Activated B cell treated with CpG ODN at 0.5 μM for 24 hours (primary cell): Measurements from ENCODE around the gene PCGF1. TPM values are rescaled to one million over a fixed set of nuclear protein-coding genes. Genes with fewer than 3 reads are reported as not detected.
A peak's percentile ranks its signal among the peaks of the same experiment; 100 is the strongest.

Source experiments
- ATAC-seq: fragments of 200-7000 bp; cut with Tn5 transposase; one replicate; pipeline ENCODE4 v1.10.0; 2021; ENCODE audit warnings: low read depth, mild to moderate bottlenecking, moderate library complexity
- CTCF ChIA-PET: fragments of 350-600 bp; sonication (Branson Sonifier 250); formaldehyde crosslinking; loops from one replicate; lab custom pipeline; 2021; ENCODE audit warnings: antibody characterized with exemption; lab: Charles Lee
- POLR2A ChIA-PET: fragments of 350-600 bp; sonication (Branson Sonifier 250); formaldehyde crosslinking; loops from one replicate; lab custom pipeline; 2021; ENCODE audit warnings: antibody characterized with exemption; lab: Charles Lee
- DNase-seq: peaks from one replicate; pipeline ENCODE4 v3.0.0; 2022
- H3K27ac Mint-ChIP-seq: one replicate; pipeline ENCODE4 v1.8.0; 2020; ENCODE audit warnings: mixed read lengths
- H3K27me3 Mint-ChIP-seq: one replicate; pipeline ENCODE4 v1.8.0; 2021; ENCODE audit warnings: mixed read lengths
- H3K36me3 Mint-ChIP-seq: one replicate; pipeline ENCODE4 v1.8.0; 2021; ENCODE audit warnings: low read depth, mixed read lengths
- H3K4me1 Mint-ChIP-seq: one replicate; pipeline ENCODE4 v1.8.0; 2021; ENCODE audit warnings: mixed read lengths
- H3K4me3 Mint-ChIP-seq: one replicate; pipeline ENCODE4 v1.8.0; 2020; ENCODE audit warnings: mild to moderate bottlenecking, mixed read lengths
- H3K9me3 Mint-ChIP-seq: one replicate; pipeline ENCODE4 v1.8.0; 2020; ENCODE audit warnings: mixed read lengths
- CTCF ChIP-seq: fragments of 200-600 bp; IDR thresholded peaks from one replicate; pipeline ENCODE4 v1.8.0; 2022; ENCODE audit warnings: antibody characterized with exemption, mild to moderate bottlenecking
- intact Hi-C: fragments of 100-400 bp; cut with micrococcal nuclease; formaldehyde crosslinking; loops from one replicate; pipeline ENCODE4 v1.15.1; 2024
- total RNA-seq: library from RNA; stranded (reverse); gene quantifications from 2 replicates; pipeline ENCODE4 v1.2.3, GENCODE V29; 2022

The PCGF1 gene
- total RNA-seq, 1 donor from 2014 or later, result 34.7 TPM

- Mint-ChIP-seq H3K27me3 (no peaks in the 10 kb centered on the region), H3K27ac (peak overlapping the region; percentile 100), H3K4me3 (peak overlapping the region; percentile 99), H3K36me3 (peaks cover 62% of the 10 kb centered on the region), H3K9me3 (no peaks in the 10 kb centered on the region), H3K4me1 (peaks cover 65% of the 10 kb centered on the region)
- ChIA-PET POLR2A (interaction anchor here (0.8 to 10.0 kb wide), 20 partner anchors 9 to 1225 kb away, joined by 3 to 127 read pairs (median 10); partner anchors contain the start of genes AUP1, C2orf81, CCDC142 and CCT7), CTCF (interaction anchor here (0.8 to 3.0 kb wide), 4 partner anchors 14 to 127 kb away, joined by 3 to 11 read pairs (median 3); partner anchors contain the start of genes CCDC142, MRPL53 and TTC31)
- DNase-seq (no peak), ATAC-seq (no peak)
- no peak for TF ChIP-seq CTCF
- intact Hi-C loops, result loop anchor here (1.0 to 5.0 kb wide), 5 partner anchors 13 to 277 kb away; partner anchors contain the start of genes AUP1, HTRA2, MRPL53 and PCGF1
Measured at GRCh38 chr2:74458938-74459363, 48.5 kb downstream of the PCGF1 start.

GRCh38 chr2:74458132-74458937 lies 49.2 kb downstream of the PCGF1 start, which contains the start of gene WBP1:
Gene WBP1 (plus strand): TSS chr2:74458438. CDS start chr2:74458603, 165 bp downstream.
- Mint-ChIP-seq H3K9me3 (no peaks in the 10 kb centered on the region), H3K27me3 (no peaks in the 10 kb centered on the region), H3K36me3 (peaks cover 60% of the 10 kb centered on the region), H3K4me1 (peaks cover 62% of the 10 kb centered on the region), H3K4me3 (peak within 1 kb of the TSS; percentile 99), H3K27ac (peak within 1 kb of the TSS; percentile 100)
- DNase-seq, result peak; percentile 87
- ATAC-seq, result peak; percentile 81
- POLR2A ChIA-PET, result interaction anchor here (0.7 to 10.0 kb wide), 27 partner anchors 9 to 1224 kb away, joined by 3 to 127 read pairs (median 6); partner anchors contain the start of genes AUP1, C2orf81, CCDC142 and CCT7
- no peak for TF ChIP-seq CTCF
- intact Hi-C loops, result loop anchor here (1.0 to 5.0 kb wide), 5 partner anchors 14 to 276 kb away; partner anchors contain the start of genes AUP1, HTRA2, MRPL53 and PCGF1
- CTCF ChIA-PET, result interaction anchor here (0.8 to 3.0 kb wide), 4 partner anchors 15 to 128 kb away, joined by 3 to 11 read pairs (median 3); partner anchors contain the start of gene MRPL53

GRCh38 chr2:74457549-74458131 lies 49.9 kb downstream of the PCGF1 start:
- Mint-ChIP-seq H3K36me3 (peaks cover 54% of the 10 kb centered on the region), H3K27me3 (no peaks in the 10 kb centered on the region), H3K27ac (peak overlapping the region; percentile 100), H3K4me3 (peak overlapping the region; percentile 99), H3K9me3 (no peaks in the 10 kb centered on the region), H3K4me1 (peaks cover 62% of the 10 kb centered on the region)
- DNase-seq, result peak; percentile 86
- TF ChIP-seq CTCF, result no peak
- intact Hi-C loops, result loop anchor here (1.0 to 5.0 kb wide), 6 partner anchors 8 to 275 kb away; partner anchors contain the start of genes AUP1, HTRA2, MOGS and MRPL53
- ATAC-seq, result peak; percentile 42
- CTCF ChIA-PET, result interaction anchor here (1.0 to 3.0 kb wide), 2 partner anchors 23 to 128 kb away, joined by 3 to 11 read pairs; no protein-coding TSS in a partner anchor
- POLR2A ChIA-PET, result interaction anchor here (0.7 to 10.0 kb wide), 25 partner anchors 10 to 279 kb away, joined by 3 to 127 read pairs (median 8); partner anchors contain the start of genes AUP1, C2orf81, CCDC142 and DQX1

GRCh38 chr2:74457129-74457548 lies 50.4 kb downstream of the PCGF1 start:
- intact Hi-C loops, result loop anchor here (1.0 to 5.0 kb wide), 2 partner anchors 8 to 275 kb away; partner anchors contain the start of gene MOGS
- no peaks in the 10 kb centered on the region for H3K9me3 Mint-ChIP-seq

More at GRCh38 chr2:74457129-74457548, 50.4 kb downstream of the PCGF1 start:
- peaks cover 65% of the 10 kb centered on the region for H3K4me1 Mint-ChIP-seq
- peaks cover 49% of the 10 kb centered on the region for H3K36me3 Mint-ChIP-seq
- ChIA-PET CTCF (interaction anchor here (0.9 to 3.0 kb wide), 3 partner anchors 26 to 129 kb away, joined by 3 to 11 read pairs (median 7); partner anchors contain the start of genes C2orf81, CCDC142, TTC31 and WDR54), POLR2A (interaction anchor here (1.0 to 10.0 kb wide), 16 partner anchors 10 to 275 kb away, joined by 4 to 127 read pairs (median 11); partner anchors contain the start of genes AUP1, C2orf81, CCDC142 and DOK1)
- peak overlapping the region; percentile 100 for H3K27ac Mint-ChIP-seq
- peak overlapping the region; percentile 99 for H3K4me3 Mint-ChIP-seq
- no peaks in the 10 kb centered on the region for H3K27me3 Mint-ChIP-seq
- ATAC-seq (no peak), DNase-seq (no peak)
- no peak for TF ChIP-seq CTCF

Other genes with a start within 250 kb of the PCGF1 start
- gene SLC4A5, start 164.3 kb downstream of the PCGF1 start, total RNA-seq, result 5.4 and 5.9 TPM in 2 replicates
- gene DCTN1, start 127.4 kb downstream of the PCGF1 start, total RNA-seq, result 122 and 137 TPM in 2 replicates
- 3.9 and 5.5 TPM in 2 replicates for gene C2orf81, start 86.1 kb downstream of the PCGF1 start, total RNA-seq
- gene WDR54, start 86.0 kb downstream of the PCGF1 start, total RNA-seq, result 32.3 and 33.5 TPM in 2 replicates
- 8.3 and 11.6 TPM in 2 replicates for gene RTKN, start 65.8 kb downstream of the PCGF1 start, total RNA-seq
- gene INO80B, start 52.6 kb downstream of the PCGF1 start, total RNA-seq, result 47.9 and 51.3 TPM in 2 replicates
- gene WBP1, start 49.3 kb downstream of the PCGF1 start, total RNA-seq, result 61.4 and 65.3 TPM in 2 replicates
- gene MOGS, start 42.3 kb downstream of the PCGF1 start, total RNA-seq, result 70.8 and 85.7 TPM in 2 replicates
- gene MRPL53, start 35.0 kb downstream of the PCGF1 start, total RNA-seq, result 86.9 and 98.8 TPM in 2 replicates
- gene CCDC142, start 24.7 kb downstream of the PCGF1 start, total RNA-seq, result 29.3 and 40.4 TPM in 2 replicates
- 41.9 and 49.1 TPM in 2 replicates for gene TTC31, start 24.6 kb downstream of the PCGF1 start, total RNA-seq
- gene LBX2, start 8.1 kb downstream of the PCGF1 start, total RNA-seq, result 0.69 and 1.2 TPM in 2 replicates
- not detected in 2 replicates for gene TLX2, start 6.8 kb upstream of the PCGF1 start, total RNA-seq
- 0.51 and 0.73 TPM in 2 replicates for gene DQX1, start 18.5 kb upstream of the PCGF1 start, total RNA-seq
- gene AUP1, start 22.0 kb upstream of the PCGF1 start, total RNA-seq, result 167 and 177 TPM in 2 replicates
- gene HTRA2, start 22.2 kb upstream of the PCGF1 start, total RNA-seq, result 49.4 and 53.1 TPM in 2 replicates
- 1.4 and 2.3 TPM in 2 replicates for gene LOXL3, start 46.2 kb upstream of the PCGF1 start, total RNA-seq
- 33.8 and 35.1 TPM in 2 replicates for gene DOK1, start 47.0 kb upstream of the PCGF1 start, total RNA-seq
- not detected in 2 replicates for gene M1AP, start 140.6 kb upstream of the PCGF1 start, total RNA-seq
- 10.2 and 11.6 TPM in 2 replicates for gene SEMA4F, start 146.6 kb upstream of the PCGF1 start, total RNA-seq